Activated CD8-positive, alpha-beta memory T cell treated with anti-CD3 and anti-CD28 coated beads, Interleukin-2, amount 50 U/mL, for 24 hours (primary cell): ENCODE data around the gene HSD11B2.
"Not testable (repeated sequence)": the region's sequence is repeated elsewhere in the genome, so short reads cannot be mapped to it uniquely, and the experiment has no call there.

Experiments
- DNase-seq: peaks from one replicate; pipeline ENCODE4 v3.0.0-alpha.2; 2020; ENCODE audit errors: extremely low read depth

The HSD11B2 gene

DNA sequence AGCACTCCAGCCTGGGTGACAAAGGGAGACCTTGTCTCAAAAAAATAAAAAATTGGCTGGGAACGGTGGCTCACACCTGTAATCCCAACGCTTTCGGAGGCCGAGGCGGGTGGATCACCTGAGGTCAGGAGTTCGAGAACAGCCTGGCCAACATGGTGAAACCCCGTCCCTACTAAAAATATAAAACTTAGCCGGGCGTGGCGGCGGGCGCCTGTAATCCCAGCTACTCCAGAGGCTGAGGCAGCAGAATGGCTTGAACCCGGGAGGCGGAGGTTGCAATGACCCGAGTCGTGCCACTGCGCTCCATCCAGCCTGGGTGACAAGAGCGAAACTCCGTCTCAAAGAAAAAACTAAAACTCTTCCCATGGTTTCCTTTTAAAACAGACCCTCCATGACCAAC, 15.5 kb upstream of the HSD11B2 start:
- not testable (repeated sequence) for DNase-seq

DNA sequence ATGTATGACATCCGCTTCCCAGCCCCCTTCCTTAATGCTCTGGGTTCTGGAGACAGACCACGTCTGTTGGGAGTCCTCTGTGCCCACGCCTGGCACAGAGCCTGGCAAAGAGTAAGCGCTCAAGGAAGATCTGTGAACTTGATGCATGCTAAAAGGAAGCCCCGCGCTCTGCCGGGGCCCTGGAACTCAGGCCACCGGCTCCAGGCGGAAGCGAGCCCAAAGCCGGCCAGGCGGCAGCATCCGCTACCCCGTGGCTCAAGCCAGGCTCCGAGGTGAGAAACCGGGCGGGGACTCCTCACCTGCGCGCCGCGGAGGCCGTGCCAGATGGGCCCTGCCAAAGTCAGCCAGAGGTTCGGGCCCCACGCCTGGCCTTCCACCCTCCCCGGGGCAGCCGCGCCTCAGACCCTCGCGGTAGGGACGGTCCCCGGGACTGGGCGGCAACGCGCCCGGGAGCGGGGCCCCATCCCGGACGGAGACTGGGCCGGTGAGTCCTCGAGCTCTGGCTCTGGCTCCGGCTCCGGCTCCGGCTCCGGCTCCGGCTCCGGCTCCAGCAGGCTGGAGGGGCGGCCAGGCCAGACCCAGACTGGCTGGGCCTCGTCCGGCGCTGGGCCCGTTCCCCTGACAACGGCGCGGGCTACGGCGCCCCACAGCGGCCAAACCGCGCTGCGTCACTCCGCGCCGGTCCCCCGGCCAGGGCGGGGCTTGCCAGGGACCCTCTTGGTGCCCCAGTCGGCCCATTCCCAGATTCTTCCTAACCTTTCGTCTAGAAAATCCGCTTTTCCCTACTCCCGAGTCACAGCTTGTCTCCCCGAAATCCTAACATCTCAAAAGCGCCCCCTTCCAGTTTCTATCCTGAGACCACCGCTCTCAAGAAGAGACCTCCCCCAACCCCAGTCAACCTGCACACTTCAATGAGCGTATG, 14.8 kb upstream of the HSD11B2 start, which contains the start of gene ZDHHC1:
Gene ZDHHC1 (minus strand): TSS at position 606 of the 922 bp plus-strand sequence. CDS start 8,702 bp downstream, outside the sequence.
- no peak for DNase-seq

DNA sequence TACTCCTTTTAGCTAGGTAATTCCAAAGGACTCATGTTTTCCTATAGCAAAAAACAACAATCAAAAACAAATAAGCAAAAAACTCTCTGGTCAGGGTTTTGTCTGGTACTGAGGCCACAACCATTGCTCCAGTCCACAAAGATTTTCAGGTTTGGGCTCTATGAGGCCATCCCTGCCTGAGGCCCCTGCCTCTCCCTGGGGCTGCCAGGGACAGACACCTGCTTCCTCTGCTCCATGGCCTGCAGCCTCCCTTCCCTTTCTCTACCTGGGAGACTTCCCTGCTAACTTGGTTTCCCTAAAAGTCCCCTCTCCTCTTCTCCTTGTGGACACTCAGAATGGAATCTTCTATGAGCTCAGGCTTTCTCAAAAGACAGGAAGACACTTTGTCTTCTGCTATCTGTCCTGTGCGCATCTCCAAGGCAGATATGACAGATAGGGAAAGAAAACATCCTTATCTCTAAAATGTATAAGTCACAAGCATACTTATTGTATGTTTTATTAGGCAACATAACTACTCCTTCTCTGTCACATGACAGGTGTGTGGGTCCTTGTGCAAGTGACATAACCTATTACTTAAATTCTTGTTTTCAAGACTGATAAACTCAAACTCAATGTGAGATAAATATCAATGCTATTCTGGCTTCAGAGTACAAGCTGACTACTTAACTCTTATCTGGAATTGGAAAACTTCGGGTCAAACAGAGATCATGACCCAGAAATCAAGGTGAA, 13.4 kb upstream of the HSD11B2 start:
- DNase-seq: no peak

DNA sequence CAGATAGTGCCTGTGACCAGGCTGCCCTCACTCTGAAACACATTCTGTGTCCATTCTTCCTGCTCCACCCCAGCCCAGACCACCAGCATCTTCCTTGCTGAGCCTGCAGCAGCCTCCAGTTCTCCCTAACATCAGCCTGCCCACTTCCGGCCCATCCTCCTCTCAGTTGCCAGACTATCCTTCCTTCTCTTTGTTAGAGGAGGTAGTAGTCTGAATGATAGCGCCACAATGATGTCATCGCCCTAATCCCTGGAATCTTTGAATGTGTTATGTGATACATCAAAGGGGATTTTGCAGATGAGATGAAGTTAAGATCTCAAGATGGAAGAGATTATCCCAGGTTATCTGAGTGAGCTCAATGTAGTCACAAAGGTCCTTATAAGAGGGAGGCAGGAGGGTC, 11.4 kb upstream of the HSD11B2 start:
- DNase-seq: no peak

DNA sequence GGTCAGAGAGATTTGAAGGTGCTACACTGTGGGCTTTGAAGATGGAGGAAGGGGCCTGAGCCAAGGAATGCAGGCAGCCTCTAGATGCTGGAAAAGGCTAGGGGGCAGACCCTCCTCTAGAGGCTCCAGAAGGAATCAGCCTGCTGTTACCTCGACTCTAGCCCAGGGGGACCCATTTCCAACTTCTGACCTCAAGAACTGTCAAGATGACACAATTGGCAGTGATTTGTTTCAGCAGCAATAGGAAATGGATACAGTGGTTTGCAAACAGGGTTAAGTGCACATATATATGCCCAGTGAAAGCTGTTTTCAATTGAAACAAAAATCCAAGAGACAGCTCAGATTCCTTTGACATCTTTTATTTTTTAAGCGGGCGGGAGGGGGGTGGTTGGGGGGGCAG, 11.0 kb upstream of the HSD11B2 start:
- no peak for DNase-seq

DNA sequence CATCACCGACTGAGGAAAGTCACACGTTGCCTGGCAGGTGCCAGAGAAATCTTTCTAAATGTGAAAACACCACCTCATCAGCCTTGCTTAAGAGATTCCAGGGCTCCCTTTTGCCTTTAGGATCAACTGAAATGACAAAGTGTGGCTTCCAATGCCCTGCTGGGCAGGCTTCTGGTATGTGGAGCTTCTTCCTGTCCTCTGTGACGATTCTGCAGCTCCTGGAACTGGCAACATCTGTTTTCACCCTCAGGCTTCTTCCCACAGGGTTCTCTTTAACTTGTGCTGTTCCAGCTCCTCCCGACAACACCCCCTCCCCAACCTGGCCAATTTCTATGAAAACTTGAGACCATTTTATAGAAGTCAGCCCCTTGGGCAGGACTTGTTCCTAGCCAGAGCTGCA, 9.9 kb upstream of the HSD11B2 start:
- DNase-seq: no peak

DNA sequence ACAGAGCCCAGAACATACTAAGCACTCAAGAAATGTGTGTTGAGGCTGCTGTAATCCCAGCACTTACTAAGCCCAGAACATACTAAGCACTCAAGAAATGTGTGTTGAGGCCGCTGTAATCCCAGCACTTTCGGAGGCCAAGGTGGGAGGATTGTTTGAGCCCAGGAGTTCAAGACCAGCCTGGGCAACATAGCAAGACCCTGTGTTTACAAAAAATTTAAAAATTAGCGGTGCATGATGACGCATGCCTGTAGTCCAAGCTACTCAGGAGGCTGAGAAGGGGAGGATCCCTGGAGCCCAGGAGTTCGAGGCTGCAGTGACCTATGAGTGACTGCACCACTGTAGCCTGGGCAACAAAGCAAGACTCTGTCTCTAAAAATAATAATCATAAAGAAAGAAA, 7.9 kb upstream of the HSD11B2 start:
- DNase-seq: no peak

DNA sequence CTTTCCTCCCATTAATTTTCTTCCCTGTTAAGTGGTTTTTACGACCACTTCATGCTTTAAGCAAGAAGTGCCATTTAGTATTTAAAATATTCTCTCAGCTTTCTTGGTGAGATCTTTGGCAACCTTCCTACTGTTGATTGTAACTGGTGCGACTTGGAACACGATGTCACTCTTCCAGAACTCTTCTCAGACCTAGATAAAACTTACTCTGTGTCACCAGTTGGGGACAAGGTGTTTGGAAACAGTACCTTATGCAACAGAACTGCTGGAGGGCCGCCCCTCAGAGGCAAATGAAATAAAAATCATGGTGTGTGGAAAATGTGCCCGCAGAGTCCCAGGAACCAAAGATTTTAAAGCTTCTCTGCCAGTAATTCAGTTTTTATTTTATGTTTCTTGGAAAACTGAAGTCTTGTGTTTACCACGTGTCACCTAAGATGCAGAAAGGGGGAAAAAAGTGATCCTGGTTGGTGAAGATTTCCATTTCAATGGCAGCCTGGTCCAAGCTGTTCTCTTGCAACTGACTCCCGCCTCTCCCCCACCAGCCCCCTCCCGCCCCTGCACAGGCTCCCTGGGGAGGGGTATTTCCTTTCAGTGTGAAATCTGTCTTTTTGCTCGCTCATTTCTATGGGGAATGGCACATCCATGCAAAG, 7.2 kb upstream of the HSD11B2 start:
- DNase-seq: no peak

DNA sequence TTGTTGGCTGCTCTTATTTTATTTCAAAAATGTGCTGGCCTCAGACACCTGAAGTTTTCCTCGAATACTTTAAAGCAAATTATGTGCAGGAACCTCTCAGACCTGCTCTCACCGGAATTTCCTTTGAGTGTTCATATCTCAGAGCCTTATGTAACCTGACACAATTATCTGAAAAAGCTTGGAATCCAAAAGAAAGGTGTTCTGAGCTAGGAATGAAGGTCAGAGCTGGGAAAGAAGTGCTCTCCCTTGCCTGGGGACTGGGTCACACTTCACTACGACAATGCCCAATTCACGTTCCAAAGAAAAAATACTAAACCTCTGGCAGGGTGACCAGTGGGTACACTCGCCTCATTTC, 6.7 kb upstream of the HSD11B2 start:
- DNase-seq: no peak

DNA sequence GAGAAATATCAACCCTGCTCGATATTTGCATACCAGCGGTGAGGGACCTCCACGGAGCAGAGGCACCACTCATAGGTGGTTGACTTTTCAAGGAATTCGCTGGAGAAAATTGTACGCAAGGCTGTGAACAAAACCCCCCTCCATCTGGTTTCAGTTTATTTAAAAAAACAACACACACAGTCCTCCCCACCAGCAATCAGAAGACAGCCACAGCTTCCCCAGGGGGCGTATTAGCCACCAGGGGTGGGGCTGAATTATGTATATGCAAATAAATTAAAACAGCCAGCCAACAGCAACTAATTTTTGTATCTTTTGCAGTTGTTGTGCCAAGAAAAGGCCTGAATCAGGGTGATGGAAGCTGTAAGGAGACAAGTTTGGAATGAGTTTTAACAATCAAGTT, 5.9 kb upstream of the HSD11B2 start:
- no peak for DNase-seq

DNA sequence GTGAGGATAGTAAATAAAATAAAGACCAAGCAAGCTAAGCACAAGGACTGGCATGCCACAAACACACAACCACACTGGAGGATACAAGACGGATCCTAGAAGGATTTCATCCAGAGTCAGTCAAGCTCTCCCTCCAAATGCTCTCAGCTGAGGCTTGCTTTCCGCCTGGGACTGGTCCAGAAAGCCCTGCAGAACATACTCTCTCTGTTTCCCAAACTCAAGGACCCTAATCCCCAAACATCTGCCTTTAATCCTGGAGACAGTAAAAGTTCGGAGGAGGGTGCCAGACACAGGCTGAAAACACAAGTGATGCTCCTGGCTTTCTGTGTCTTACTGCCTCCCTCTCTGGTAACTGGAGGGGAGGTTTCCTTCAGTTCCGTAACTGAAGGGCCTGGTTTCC, 5.3 kb upstream of the HSD11B2 start:
- no peak for DNase-seq

DNA sequence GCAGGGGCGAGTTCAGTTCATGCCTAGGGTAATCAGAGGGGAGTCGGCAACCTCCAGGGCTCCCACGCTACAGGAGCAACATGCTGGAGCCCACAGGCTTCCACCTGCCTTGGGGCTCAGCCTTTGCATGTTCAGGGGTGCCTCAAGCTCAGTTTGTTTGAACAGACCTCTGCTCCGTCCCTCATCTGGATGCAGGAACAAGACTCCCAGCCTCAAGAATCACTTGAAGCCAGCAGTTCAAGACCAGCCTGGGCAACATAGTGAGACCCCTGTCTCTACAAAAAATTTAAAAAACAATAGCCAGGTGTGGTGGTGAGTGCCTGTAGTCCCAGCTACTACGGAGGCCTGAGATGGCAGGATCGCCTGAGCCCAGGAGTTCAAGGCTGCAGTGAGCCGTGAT, 4.9 kb upstream of the HSD11B2 start:
- no peak for DNase-seq

DNA sequence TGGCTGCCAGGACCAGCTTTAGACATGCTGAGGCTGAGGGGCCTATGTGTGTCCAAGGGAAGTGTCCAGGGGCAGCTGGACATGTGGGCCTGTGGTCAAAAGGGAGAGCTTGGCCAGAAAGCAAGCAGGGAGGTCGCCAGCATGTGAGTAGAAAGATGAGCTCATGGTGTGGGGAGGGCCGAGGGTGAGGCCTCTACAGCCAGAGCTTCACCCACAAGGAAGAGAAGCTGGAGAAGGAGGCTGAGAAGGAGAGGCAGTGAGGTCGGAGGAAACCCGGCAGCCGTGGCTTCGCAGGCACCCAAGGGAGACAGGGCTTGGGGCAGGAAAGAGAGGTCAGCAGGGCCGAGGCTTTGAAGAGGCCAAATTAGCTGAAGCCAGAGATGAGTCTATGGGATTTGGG, 4.0 kb upstream of the HSD11B2 start:
- no peak for DNase-seq

DNA sequence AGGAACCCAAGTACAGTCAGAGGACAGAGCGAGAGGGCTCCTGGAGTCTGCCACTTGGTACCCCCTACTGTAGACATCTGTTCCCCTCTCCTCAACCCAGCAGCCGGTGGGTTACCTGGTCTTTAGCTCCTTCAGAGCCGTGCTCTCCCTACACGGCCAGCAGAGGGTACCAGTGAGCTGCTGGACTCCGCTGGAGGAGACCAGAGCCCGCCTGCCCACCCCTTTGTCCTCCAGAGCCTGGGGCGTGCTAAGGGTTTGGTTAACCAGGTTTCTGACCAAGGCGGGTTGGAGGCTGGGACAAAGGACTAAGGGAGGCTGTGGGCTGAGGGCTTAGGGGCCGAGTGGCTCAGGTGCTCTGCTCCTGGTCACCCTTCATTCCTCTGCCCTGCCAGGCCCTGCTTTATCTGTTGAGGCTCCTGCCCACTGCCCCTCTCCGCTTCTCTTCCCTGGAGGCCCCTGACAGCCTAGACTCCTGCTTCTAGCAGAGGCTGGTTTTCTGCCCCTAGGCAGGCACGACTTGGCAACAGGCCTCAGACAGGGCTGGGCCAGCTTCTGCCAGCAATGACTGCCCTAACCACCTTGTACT, 2.7 kb upstream of the HSD11B2 start:
- DNase-seq: peak; percentile 37

DNA sequence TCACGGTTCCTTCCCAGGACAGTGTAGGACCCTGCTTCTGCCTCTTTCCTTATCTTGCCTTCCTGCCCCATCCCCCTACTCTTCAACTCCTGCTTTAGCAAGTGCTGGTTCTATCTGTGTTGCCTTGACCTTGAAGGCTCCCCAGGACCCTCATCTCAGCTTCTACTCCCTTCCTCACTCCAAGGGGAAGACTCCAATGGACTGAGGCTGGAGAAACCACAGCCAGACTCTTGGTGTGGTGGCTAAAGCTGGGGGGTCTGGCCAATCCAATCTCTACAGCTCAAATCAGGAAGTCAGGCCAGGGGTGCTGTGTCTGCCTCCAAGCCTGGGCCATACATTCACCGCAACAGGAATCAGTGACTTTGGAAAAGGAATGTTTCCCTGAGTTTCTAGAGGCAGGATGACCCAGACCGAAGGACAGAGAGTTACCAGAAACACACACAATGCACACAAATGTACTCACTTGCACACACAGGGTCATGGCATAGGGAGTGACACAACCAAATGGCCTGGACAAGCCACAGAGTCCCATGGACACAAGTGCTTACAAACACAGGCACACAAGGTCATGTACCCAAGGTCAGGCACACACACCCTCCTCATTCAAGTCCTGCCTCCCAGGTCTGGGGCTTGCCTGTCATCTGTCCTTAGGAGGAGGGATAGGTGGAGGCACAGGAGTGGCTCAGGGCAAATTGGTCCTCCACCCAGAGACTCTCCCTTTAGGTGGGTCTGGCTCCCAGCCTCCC, 1.7 kb upstream of the HSD11B2 start:
- DNase-seq: no peak

DNA sequence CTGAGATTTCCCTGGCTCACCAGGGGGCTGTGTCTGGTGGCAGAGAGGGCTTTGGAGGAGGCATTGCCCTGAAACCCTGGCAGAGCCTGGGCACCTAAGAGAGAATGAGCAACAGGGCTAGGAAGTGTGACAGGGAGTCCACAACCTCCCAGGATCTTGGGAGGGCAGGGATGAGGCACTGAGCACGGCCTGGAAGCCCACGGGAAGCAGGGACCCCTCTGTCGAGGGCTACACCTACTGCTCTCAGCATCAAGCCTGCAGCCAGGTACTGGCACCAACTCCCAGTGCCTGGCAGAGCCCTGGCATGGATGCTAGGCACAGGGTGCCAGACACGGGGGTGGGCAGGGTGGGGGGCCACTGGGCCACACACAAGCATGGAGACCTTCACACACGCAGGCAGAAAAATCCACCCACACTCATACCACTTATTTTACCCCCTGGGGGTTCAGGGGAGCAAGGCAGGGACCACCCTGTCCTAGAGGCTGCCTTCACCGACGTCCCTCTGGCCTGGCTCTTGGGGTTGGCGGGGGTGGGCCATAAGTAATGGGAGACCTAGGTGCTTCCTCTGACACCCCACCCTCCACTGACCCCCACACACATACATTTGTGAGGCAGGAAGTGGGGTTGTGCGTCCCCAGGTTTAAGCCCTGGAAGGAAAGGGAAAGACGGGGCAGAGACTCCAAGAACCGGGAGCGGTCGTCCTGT, 970 bp upstream of the HSD11B2 start:
- no peak for DNase-seq

DNA sequence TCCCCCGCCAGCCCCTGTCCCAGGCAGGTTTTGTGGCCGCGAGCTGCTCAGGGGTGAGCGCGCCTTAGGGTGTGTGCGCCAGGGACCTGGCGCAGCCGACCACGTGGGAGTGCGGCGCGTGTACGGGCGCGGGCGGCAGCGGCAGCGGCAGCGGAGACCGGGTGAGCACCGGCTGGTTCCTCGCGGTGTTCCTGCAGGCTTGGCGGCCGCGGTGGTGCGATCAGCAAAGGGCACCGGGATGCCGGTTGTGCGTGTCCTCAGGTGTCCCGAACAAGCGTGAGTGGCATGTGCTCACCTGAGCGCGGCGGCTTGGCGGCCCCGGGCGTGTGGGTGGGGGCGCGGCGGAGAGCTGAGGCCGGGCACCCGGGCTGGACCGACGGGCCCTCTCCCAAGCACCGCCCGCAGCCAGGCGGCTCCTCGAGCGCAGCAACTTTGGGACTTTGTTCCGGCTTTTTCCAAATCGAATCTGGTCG, 381 bp upstream of the HSD11B2 start:
- no peak for DNase-seq

DNA sequence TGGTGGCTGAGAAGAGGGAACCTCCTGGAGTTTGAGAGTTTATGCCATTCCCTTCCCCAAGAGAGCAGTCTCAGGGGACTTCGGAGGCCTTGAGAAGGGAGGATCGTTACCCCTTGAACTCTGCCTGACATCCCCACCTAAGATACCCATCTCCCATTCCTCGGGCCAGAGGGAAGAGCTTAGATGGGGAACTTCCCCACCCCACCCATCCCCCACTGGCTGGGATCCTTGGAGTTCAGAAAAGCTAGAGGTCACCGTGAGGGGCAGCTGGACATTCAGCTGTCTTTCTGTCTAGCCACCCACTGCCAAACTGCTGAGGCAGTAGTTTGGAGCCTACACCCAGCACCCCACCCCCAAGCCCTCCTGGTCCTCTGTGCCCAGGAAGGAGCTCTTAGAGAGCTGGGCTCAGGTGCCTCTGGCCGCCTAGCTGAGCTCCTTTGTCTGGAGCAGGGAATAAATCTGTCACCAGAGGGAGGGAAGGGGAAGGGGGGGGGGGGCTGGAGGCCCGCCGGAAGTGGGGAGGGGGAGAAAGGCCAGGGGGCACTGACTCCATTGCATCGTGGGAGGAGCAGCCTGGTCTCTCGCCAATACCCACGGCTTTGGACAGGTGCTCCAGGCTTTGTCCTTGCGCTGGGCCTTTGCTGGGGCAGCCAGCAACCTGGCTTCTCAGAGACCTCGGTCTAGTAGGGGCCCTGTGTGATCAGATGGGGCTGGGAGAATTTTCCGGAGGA, 1.0 kb downstream of the HSD11B2 start:
- DNase-seq: no peak

DNA sequence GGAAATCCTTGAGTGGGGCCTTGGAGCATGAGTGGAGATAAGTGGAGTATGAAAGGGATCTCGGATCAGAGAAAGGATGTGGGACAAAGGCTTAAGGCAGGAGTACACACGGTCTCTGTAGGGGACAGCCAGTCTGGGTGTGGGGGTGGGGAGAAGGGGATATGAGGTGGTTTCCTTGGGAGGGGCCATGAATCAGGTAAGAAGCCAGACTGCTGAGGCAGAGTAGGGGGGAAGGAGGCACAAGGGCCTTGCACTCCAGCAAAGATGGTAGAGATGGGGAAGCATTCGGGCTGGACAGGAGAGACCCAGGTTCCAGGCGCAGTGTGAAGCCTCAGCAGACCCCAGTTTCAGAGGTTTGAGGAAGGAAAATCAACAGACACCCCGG, 1.6 kb downstream of the HSD11B2 start:
- DNase-seq: no peak

DNA sequence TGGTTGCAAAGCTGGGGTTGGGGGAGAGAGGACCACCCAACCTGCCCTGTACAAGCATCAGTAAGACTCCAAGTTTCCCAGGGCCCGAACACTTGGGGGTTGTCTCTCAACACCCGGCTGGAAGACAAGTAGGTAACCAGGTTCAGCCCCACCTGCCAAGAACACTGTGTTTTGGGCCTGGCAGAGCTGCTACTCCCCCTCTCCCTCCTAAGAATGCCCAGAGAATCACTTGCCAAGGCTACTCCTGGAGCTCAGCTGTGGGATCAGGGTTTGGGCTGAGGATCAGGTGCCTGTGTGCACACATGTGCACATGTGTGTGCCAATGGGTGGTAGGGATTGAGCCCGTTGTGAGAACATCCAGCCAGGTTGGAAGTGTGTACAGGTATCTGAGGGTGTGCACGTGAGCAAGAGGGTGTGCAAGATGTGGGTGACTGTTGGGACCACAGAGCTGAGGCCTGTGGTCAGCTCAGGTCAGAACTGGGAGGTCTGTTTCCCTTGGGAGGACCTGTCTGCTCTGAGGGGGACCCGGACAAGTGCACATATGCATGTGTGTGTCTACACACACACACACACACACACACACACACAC, 2.3 kb downstream of the HSD11B2 start:
- no peak for DNase-seq
